ENCODE data around the gene HIRA. TPM values are rescaled to one million over a fixed set of nuclear protein-coding genes. Genes with fewer than 3 reads are reported as not detected.

Gene HIRA
- polyA plus RNA-seq, 5 donors, result 21.1 to 28.3 (median 25.5) TPM

DNA sequence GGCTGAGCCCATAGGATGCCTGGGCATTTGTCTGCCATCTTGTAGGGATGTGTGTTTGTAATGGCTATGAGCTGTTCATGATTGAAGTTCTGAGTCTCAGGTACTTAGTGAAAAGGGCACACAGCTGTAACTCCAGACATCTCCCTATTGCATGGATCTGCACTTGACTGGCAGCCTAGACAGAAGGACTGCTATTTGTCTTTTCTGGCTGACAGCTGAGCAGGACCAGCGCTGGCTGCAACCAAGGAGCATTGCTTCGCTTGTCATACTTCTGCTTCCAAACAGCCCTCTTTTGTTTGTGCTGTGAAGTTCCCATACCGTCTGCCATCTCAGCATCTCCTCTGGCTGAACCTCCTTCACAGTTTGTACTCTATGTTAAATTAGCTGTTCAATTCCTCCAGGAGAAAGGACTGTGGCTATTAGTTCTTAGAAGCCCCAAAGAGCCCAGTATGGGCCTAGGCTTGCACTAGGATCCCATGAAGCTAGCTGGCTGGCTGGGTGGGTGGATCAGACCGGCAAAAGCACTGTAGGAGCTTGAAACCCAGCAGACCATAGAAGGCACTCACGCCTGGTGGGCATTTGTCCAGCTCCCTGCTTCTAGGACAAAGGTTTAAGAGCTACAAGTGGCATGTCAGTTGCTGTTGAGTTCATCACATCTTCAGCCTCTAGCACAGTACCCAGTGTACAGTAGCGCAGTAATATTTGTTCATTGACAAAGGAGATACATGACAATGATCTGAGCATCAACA lies 20.4 kb downstream of the HIRA start:
- no peak for DNase-seq

DNA sequence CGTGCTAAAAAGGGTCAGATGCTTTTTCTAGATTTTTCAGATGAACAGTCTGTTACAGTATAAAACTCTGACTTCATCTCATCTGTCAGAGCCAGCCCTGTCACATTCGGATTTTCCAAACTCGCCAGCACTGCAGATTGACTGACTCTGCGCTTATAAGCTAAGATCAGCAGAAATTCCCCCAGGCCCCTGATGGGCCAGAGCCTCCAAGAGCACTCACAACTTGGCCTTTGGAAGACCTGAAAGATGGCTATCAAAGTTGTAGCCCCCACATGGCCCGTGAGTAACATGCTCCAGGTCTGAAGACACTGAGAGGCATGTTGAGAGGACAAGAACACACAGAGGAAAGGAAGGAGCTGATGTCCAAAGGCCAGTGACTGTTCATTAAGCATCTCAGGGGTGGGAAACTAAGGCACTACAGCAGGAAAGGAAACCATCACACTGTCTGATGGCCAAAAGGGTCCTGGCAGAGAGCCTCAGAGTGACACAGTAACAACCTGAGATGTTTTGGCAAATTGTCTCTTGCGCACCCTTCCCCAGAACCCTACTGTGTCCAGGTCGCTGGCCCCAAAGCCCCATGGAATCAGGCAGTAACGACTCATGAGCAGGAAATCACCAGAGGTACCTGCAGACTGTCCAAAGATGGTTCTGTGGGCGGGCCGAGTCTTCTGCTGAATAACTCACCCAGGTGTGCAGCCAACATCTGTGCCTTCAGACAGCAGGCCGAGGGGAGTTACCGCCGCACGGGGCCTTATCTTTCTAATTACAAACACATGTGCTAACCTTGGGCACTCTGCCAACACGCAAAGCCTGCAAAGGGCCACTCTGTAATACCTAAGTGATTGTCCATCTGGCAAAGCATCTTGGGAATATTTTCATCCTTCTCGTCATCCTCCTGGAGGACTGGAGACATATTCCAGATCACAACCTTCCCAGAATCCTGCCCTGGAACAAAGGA lies 23.6 kb downstream of the HIRA start:
- DNase-seq, result no peak

DNA sequence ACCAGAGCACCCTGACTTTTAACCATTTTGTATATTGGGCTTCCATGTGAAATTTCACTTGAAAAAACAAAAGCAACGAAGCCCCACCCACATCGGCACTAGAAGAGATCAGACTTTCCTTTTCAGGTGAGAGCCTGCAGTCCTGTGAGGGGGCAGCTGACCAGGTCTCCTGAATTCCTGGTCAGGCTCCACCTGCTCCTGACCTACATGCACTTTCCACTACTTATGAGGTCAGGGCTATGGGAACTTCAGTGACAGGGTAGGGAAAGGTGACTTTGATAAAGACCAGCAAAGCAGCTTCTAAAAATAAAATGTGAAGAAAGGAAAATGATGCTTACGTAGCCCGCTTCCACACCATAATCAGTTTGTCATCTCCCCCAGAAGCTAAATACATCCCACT lies 24.7 kb downstream of the HIRA start:
- DNase-seq, result no peak

DNA sequence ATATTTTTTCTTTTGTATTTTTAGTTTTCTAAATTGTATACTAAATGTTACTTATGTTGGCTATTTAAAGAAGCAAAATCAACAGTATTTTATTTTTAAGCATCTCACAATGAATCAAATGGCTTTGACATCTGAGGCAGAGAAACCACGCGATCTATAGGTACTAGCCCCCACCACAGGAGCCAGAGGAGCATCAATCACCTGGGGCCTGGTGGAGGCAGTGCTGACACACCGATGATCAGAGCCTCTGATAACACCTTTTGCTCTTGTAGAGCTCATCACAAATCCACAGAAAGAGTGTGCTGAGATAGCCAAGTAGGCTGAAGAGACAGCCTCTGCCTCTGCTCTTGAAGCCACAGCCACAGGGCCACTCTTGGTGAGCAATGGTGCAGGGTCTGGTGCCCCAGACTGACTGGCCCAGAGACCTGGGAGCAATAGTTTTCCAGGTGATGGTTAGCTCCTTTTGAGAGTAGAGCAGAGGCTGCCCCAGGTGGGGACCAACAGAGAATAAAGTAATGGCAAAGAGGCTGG lies 25.2 kb downstream of the HIRA start:
- DNase-seq, result no peak

DNA sequence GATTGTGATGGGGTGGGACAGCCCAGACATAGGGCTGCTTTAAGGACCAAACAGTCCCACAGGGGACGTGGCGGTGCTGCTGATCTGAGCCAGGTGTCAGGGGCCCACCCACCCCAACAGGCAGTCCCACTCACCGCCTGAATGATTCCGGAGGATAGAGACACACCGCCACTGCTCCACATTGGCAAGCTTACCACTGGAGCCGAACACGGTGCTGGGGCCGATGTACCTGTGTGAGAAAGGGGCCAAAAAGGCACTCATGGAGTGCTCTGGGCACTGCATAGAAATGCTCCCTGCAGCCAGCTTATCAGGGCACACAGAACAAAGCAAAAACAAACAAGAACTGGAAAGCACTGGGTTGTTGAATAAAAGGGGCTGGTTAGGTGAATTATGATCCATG lies 25.9 kb downstream of the HIRA start:
- no peak for DNase-seq

DNA sequence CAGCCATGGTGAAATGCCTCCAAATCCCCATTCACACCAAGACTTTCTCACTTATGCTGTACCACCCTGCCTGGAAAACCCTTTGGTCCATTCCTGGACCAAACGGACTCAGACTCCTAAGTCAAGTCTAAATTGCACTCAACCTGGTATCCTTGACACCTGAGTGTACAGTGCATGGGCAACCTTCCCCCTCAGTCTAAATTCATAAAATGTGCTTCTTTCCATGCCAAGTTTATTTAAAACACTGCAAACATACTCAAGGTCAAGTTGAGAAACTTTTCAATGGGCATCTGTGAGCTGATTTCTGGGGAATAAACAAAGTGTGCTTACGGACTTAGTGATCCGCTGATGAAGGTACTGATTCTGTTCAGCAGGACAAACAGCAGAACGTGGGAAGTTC lies 26.4 kb downstream of the HIRA start:
- no peak for DNase-seq

DNA sequence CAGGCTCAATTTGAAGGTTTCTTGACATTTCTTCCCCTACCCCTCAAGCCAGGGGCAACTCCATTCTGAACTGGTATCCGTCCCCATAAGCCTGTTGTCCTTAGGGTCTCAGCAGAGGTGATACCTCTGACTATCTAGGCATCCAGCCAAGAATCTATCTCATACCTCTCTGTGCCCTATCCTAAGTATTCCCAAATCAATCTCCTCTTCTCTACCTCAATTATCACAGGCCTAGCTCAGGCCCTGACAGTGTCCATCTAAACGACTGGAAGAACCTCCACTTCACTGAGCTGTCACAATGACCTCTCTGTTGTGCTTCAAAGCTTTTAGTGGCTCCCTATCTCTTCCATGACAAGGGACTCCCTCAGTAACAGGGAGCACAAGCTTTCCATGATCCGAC lies 26.9 kb downstream of the HIRA start:
- no peak for DNase-seq

DNA sequence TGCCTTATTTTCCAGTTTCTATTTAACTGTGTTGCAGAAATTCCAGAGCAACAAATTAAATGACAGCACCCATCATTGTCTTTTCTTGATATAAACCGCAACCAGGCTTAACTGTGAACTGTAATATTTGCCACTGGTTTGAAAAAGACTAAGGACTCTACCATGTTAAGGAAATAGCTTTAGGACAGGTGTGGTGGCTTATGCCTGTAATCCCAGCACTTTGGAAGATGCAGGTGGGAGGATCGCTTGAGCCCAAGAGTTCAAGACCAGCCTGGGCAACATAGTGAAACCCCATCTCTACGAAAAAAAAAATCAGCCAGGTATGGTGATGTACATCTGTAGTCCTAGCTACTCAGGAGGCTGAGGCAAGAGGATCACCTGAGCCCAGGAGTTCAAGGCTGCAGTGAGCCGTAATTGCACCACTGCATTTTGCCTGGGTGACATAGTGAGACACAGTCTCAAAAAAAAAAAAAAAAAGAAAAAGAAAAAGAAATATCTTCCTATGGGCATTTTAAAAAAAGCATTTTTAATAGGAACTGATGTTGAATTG lies 28.8 kb downstream of the HIRA start:
- DNase-seq, result no peak

DNA sequence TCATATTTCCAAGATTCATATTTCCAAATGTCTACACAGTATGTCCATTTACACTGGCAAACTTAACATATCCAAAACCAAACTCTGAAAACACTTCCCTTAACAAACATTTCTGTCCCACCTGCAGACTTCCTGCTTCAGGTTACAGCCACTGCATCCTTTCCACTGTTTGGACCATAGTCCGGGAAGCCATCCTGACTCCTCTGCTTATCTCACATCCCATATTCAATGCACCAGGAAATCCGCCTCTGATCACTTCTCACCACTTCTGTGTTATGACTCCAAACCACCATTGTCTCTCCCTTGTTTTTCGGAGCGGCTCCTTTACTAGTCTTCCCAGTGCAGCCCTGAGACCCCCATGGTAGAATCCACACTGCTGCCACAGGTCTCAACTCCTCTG lies 30.1 kb downstream of the HIRA start:
- DNase-seq, result no peak

DNA sequence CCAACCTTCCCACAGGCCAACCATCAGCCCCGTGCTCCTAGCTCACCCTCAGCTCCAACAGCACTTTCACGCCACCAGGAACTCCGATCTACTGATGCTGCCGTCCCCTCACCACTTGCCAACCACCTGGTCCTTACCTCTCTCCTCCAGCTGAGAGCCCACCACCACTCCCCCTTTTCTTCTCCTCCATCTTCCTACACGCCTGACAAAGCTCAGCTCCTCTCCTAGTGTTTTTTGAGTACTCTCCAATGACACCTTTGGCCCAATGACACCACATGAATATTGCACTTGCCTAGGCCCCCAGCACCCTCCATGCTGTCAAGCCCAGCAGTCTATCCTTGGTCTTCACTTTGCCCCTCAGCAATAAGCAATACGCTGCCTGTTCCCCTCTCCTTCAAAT lies 30.7 kb downstream of the HIRA start:
- no peak for DNase-seq

DNA sequence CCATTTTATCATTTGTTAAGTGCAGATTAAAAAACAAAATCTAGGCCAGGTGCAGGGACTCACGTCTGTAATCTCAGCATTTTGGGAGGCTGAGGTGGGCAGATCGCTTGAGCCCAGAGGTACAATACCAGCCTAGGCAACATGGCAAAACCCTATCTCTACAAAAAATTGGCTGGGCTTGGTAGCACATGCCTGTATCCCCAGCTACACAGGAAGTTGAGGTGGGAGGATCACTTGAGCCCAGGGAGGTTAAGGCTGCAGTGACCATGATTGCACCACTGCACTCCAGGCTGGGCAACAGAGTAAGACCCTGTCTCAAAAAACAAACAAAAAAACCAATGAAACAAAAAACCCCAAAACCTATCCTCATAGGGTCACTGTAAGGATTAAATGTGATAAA lies 32.9 kb downstream of the HIRA start:
- DNase-seq, result no peak

DNA sequence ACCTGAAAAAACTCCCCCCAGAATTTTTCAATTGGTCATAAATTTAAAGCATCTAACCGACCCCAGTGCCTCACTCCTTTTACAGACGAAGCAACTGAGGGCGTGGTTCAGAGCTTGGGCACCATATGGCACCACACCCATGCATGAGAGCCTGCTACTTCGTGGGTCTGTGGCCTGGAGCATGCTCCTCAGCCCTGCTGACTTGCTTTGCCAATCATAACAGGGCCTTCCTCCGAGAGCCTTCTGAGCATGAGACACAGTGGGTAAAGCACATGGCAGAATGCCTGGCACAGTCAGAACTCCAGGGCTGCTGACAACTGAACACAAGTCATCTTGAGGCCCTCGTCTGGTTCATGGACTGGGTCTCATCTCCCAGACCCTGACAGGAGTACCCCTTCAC lies 33.3 kb downstream of the HIRA start:
- DNase-seq, result no peak

DNA sequence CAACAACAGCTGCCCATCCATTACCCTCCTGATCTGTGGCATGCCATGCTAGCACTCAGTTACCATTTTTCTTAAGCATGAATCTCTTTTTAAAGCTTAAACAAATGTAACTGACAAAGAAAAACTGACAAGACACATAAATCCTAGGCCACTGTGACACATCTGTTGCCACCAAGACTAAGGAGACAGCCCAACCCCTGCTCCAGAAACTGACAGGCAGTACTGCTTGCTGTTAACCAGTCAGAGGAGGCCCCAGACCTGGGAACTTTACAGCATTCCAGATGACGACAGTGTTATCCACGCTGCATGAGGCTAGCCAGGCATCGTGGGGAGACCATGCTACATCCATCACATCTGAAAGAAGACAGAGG lies 33.8 kb downstream of the HIRA start:
- no peak for DNase-seq

DNA sequence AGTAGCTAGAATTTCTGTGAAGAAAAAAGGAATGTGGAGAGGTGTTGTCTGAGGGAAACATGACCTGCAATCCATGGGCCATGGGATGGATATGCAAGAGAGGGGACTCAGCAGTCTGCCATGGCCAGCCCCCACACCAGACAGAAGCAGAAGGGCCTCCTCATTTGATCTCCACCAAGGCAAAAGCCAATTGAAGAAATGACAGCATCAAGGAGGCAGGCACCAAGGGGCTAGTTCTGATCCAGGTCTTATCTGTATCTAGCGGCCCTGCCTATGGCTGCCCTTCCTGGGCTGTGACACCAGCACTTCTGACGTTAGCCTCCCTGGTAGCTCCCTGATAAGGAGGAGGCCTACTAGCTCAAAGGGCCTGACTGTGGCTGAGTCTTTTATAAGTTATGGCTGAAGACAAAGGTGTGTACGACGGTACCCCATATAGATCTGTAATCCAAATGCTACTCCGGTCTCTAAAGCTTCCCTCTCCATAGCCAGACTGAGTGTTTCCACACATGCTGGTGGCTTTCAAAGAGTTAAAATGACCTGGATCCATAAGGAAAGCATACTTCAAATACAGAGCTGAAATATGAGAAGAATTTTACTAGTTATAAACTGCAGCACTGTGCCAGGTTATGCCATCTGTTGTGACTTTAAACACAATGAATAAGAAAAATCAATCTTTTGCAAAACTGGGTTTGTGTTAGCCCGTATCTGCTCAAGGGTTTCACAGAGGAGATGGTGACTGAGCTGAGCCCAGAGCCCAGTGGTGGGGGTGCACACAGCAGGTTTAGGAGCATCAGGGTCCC lies 34.4 kb downstream of the HIRA start:
- DNase-seq, result no peak

DNA sequence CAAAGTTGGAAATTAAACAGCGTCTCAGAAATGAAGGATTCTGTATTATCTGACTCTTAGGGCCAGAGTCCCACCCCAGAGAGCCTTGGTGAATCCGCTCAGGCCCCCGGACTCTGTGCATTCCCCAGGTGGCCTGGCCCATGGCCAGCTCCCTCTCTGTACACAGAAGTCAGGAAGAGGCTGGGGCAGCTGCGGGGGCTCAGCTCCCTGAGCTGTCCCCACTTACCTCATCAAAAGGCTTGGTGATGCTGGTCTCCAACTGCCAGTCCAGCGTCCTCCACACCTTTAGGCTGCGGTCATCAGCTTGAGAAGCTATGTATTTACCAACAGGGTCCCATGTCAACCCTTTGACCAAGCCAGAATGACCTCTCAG lies 35.0 kb downstream of the HIRA start:
- no peak for DNase-seq

DNA sequence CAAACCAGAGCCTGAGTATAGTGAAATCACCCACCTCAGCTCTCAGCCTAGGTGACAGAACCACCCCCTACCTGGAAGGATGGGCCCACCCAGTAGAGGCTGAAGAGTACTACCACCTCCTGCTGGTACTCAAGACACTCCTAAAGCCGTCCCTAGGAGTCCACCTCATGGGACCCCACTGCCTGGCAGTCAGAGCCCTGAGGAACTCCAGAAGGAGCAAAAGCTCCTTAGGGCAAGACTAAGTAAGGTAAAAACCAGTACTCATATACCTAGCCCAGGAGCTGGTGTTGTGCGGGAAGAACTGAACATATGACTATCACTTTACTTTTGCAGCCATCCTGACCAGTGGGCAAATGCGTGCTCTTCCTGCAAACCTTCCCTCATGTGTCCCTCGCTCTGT lies 36.3 kb downstream of the HIRA start:
- DNase-seq, result no peak

DNA sequence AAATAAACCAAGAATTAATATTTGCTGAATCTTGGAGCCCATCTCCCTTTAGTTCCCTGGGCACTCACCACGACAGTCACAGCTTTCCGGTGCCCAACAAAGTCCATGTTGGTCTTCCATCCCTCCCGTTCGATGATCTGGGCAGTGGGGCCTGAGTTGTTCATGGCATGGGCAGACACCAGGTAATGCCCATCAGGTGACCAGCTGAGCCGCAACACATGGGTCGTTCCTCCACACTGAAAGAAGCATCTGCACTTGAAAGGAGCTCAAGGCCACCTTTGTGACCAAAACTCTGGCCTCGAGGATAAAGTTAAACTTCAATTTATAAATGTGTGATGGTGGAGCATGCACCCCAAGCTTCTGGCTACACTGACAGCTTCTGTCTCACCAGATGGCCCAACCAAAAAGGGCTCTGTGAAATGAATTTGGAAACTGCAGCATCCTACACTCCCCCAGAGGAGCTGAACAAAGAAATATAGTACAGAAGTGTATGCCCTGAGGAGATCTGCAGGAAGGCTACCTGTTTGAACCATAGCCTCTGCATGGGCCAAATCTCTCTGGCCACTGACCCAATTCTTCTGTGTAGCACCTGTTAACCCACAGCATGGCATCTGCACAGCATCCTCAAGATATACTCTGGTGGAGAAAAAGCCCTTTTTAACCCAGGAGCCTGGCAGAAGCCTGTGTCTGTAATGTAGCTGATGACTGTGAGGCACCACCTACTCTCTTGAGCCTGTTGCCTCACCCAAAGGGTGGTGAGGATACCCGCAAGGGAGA lies 37.1 kb downstream of the HIRA start:
- no peak for DNase-seq

DNA sequence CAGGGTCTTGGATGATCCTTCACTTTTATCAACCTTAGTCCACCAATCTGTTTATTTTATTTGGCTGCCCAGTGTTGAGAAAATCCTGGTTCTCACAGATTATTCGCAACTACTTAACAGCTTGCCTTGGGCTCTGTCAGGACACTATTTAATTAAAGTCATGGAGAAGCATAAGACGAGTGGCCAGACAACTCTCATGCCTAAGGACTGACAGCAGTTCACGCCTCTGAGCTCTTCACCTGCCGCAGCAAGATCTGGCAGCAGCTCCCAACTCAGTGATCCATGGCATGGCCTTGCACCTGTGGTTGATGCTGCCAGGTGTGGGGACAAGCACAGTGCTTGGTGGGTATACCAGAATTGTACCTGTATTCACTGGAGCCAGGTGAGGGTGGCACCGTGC lies 37.8 kb downstream of the HIRA start:
- DNase-seq, result no peak

DNA sequence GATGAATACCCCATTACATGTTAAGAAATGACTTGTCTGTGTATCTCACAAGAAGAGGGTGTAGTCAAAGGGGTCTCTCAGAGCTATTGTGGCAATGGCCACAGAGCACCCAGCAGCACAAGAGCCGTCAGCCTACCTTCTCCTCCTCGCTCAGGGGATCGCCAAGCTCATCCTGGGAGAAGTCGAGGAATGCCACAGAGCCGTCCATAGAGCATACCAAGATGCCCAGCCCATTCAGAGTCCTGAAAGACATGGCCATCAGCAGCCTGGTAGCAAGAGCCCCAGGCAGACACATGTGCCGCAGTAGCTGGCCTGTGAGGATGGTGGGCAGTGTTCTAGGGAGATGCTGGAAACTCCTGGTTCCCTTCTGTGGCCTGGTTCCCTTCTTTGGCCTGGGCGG lies 44.0 kb downstream of the HIRA start:
- no peak for DNase-seq

DNA sequence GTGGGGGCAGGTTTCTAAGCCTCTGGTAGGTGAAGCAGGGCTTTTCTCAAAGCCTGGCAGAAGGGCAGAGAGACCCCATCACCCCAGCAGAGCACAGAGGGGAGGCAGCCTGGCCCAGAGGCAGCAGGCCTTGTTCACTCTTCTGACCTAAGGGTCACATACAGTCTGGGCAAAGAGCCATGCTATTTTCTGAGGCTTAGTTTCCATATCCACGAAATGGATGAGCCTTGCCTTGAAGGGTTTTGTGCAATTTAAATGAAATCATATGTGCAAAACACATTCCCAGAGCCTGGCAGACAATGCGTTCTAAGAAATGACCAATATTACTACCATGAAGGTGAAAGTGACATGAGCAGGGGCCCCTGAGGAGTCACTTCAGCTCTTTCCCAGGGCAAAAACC lies 44.5 kb downstream of the HIRA start:
- no peak for DNase-seq

DNA sequence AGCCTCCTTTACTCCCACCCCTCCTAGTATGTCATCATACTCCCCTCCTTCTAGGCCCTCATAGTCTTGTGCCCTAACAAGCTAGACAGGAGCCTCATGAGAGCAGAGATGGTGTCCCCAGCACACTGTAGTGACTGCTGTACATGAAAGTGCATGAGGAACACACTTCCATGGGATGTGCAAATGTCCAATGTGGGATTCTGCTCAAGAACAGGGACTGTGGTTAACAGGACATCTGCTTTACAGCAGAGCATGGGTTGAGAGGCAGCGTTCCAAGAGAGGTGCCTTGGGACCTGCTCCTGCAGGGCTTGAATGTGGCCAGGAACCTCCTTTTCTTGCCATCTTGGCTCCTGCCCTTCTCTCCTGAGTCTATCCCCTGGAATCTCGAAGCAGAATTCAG lies 45.3 kb downstream of the HIRA start:
- DNase-seq, result no peak

Data from right lung (tissue), 5 donors.